Parathyroid adenoma (tissue), 2 donors: ENCODE results near the gene CSRNP2.
A peak's percentile ranks its signal among the peaks of the same experiment; 100 is the strongest.

ENCODE experiments used
- H2AFZ ChIP-seq: fragments of 300-600 bp; sonication (generic); one replicate; pipeline ENCODE4 v1.7.0; 2017; ENCODE audit warnings: antibody characterized with exemption, mild to moderate bottlenecking
- H3K27ac ChIP-seq: fragments of 300-600 bp; sonication (generic); one replicate; pipeline ENCODE4 v1.7.0; 2017
- H3K27me3 ChIP-seq: fragments of 300-600 bp; sonication (generic); one replicate; pipeline ENCODE4 v1.7.0; 2017; ENCODE audit warnings: low read length; ENCODE audit not compliant: control insufficient read depth, insufficient read depth
- H3K36me3 ChIP-seq: fragments of 300-600 bp; sonication (generic); one replicate; pipeline ENCODE4 v1.7.0; 2017; ENCODE audit warnings: low read length; ENCODE audit not compliant: control insufficient read depth, insufficient read depth
- H3K4me1 ChIP-seq: fragments of 300-600 bp; sonication (generic); one replicate; pipeline ENCODE4 v1.7.0; 2017; ENCODE audit warnings: control low read depth
- H3K4me2 ChIP-seq: fragments of 300-600 bp; sonication (generic); one replicate; pipeline ENCODE4 v1.7.0; 2017; ENCODE audit warnings: low read length
- H3K4me3 ChIP-seq: fragments of 300-600 bp; sonication (generic); one replicate; pipeline ENCODE4 v1.7.0; 2017; ENCODE audit warnings: low read depth, low read length
- H3K79me2 ChIP-seq: fragments of 300-600 bp; sonication (generic); one replicate; pipeline ENCODE4 v1.7.0; 2017; ENCODE audit warnings: control low read depth
- H3K9ac ChIP-seq: fragments of 300-600 bp; sonication (generic); one replicate; pipeline ENCODE4 v1.7.0; 2017; ENCODE audit warnings: mild to moderate bottlenecking
- H3K9me3 ChIP-seq: fragments of 300-600 bp; sonication (generic); one replicate; pipeline ENCODE4 v1.7.0; 2017; ENCODE audit warnings: low read length; ENCODE audit not compliant: control insufficient read depth
- TF ChIP-seq, protein P1 (sequence below): fragments of 300-600 bp; sonication (generic); IDR thresholded peaks from one replicate; pipeline ENCODE4 v1.7.0; 2017; ENCODE audit warnings: antibody characterized with exemption, mild to moderate bottlenecking
- donor health status: primary hyperparathyroidism.

CSRNP2 gene

DNA sequence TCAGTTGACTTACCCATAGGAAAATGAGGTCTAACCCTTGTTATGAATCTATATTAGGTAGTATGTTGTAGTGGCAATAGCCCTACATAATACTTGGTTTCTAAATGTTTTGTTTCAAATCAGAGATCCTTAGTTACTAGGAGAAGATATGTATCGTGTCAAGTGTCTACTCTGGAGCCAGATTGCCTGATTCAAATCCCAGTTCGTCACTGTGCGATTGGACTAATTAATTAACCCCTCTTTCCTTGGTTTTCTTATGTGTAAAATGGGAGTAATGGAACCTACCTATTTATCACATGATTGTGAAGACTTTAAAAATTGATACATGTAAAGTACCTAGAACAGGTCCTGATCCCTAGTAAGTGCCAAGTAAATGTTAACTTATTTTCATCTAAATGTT lies 33.9 kb downstream of the CSRNP2 start:
- peak overlapping the region; percentile 81 for H3K4me3 ChIP-seq
- no peak overlapping the region for H2AFZ ChIP-seq
- no peaks in the 10 kb centered on the region for H3K27me3 ChIP-seq
- no peak overlapping the region for H3K27ac ChIP-seq
- TF ChIP-seq, protein P1, sequence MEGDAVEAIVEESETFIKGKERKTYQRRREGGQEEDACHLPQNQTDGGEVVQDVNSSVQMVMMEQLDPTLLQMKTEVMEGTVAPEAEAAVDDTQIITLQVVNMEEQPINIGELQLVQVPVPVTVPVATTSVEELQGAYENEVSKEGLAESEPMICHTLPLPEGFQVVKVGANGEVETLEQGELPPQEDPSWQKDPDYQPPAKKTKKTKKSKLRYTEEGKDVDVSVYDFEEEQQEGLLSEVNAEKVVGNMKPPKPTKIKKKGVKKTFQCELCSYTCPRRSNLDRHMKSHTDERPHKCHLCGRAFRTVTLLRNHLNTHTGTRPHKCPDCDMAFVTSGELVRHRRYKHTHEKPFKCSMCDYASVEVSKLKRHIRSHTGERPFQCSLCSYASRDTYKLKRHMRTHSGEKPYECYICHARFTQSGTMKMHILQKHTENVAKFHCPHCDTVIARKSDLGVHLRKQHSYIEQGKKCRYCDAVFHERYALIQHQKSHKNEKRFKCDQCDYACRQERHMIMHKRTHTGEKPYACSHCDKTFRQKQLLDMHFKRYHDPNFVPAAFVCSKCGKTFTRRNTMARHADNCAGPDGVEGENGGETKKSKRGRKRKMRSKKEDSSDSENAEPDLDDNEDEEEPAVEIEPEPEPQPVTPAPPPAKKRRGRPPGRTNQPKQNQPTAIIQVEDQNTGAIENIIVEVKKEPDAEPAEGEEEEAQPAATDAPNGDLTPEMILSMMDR = no peak
- H3K4me1 ChIP-seq = peaks cover 14% of the 10 kb centered on the region
- no peak overlapping the region for H3K9ac ChIP-seq
- H3K4me2 ChIP-seq = peak overlapping the region; percentile 90
- H3K79me2 ChIP-seq = peaks cover 4% of the 10 kb centered on the region
- no peaks in the 10 kb centered on the region for H3K9me3 ChIP-seq
- no peaks in the 10 kb centered on the region for H3K36me3 ChIP-seq

DNA sequence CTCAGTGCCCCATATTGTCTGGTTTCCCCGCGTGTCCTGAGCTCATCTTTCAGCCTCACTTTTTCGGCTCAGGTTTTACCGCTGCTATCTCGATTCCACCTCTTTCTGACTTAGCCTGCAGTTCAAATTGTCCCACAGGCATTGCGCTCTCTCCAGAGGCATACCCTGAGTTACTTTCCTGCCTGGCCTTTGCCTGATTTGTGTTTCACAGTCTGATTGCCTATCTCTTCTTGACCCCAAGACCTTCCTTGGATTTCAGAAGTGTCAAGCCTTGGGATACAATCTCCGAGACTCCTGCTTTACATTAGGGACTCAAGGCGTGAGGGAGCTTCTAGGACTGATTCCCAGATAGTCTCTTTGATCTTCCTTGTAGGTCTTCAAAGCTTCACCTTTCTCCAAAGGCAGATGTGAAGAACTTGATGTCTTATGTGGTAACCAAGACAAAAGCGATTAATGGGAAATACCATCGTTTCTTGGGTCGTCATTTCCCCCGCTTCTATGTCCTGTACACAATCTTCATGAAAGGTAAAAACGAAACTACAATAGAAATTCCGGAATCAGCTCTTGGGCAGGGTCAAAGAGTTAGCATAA lies 34.6 kb downstream of the CSRNP2 start:
- Histone ChIP-seq H3K9me3 (no peaks in the 10 kb centered on the region), H2AFZ (peak overlapping the region; percentile 88), H3K4me2 (peak overlapping the region; percentile 90), H3K4me3 (peak overlapping the region; percentile 81), H3K27ac (peak overlapping the region; percentile 87), H3K36me3 (no peaks in the 10 kb centered on the region), H3K9ac (no peak overlapping the region), H3K4me1 (peaks cover 14% of the 10 kb centered on the region), H3K27me3 (no peaks in the 10 kb centered on the region), H3K79me2 (peaks cover 4% of the 10 kb centered on the region)
- TF ChIP-seq, protein P1 = no peak

DNA sequence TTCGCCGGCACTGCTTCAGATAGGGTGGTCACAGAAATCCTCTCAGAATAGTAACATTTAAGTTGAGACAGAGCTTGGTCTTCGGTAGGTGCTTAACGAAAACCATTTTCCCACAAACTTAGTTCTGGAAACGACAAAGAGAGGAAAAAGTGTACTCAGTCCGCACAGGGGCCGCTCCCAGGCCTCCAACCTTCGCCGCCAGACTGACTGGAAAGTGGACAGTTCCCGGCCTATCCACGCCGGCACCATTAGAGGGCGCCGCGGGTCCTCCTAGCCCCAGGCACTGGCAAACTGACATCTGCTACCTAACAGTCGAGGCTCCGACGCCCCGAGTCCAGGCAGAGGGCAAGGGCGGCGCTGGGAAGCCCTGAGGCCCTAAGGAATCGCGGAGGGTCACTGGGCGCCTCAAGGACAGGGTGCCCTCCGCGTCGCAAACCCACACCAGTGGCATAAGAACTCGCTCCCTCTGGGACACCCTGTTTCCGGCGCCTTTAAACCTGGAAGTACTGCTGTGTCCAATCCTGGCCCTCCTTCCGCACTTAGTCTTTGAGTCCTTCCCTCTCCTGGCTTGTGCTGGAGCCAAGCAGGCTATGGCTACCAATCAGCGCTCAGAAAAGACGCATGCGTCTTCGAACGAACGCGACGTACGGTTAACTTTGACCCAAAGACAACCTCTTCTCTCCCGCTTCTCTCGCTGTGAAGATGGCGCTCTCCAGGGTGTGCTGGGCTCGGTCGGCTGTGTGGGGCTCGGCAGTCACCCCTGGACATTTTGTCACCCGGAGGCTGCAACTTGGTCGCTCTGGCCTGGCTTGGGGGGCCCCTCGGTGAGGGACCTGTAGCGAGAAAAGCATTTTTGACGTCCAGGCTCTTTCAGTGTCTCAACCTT lies 35.5 kb downstream of the CSRNP2 start, which contains the start of gene LETMD1:
LETMD1 (plus strand) TSS at position 673 of the 886 bp plus-strand sequence; CDS start at position 703, 30 bp downstream.
- H3K9me3 ChIP-seq = no peaks in the 10 kb centered on the region
- peak within 1 kb of the TSS; percentile 81 for H3K4me3 ChIP-seq
- TF ChIP-seq, protein P1 = peak; percentile 95
- H3K4me2 ChIP-seq = peak within 1 kb of the TSS; percentile 90
- H3K27me3 ChIP-seq = no peaks in the 10 kb centered on the region
- H3K27ac ChIP-seq = peak within 1 kb of the TSS; percentile 87
- peaks cover 4% of the 10 kb centered on the region for H3K79me2 ChIP-seq
- no peaks in the 10 kb centered on the region for H3K36me3 ChIP-seq
- peak within 1 kb of the TSS; percentile 88 for H2AFZ ChIP-seq
- peaks cover 14% of the 10 kb centered on the region for H3K4me1 ChIP-seq
- H3K9ac ChIP-seq = peak within 1 kb of the TSS; percentile 32

DNA sequence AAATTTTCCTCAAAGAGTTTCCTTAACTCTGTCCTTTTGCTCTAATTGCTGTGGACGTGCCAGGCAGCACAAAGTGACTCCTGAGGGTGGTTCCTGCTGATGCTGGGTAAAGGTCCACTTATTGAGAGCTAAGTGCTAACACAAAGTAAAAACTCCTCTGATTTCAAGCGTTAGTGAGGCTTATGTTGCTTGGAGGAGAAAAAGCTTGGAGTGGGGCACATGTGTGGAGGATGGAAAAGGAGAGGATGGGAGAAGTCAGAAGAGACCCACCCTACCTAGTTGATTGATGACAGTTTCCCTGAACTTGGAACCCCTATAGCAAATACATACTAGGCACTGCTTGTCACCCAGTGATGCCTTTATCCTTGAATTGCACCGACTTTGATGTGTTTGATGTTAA lies 47.1 kb downstream of the CSRNP2 start:
- TF ChIP-seq, protein P1 = no peak
- Histone ChIP-seq H3K9me3 (no peaks in the 10 kb centered on the region), H3K4me2 (no peak overlapping the region), H3K9ac (no peak overlapping the region), H3K4me1 (no peaks in the 10 kb centered on the region), H2AFZ (no peak overlapping the region), H3K27ac (no peak overlapping the region), H3K4me3 (no peak overlapping the region), H3K36me3 (no peaks in the 10 kb centered on the region), H3K79me2 (no peaks in the 10 kb centered on the region), H3K27me3 (no peaks in the 10 kb centered on the region)
